ENCODE measurements around the gene PARVA. TPM values are rescaled to one million over a fixed set of nuclear protein-coding genes. Genes with fewer than 3 reads are reported as not detected.
"Not testable (repeated sequence)": the region's sequence is repeated elsewhere in the genome, so short reads cannot be mapped to it uniquely, and the experiment has no call there.

The PARVA gene
- total RNA-seq, 1 experiment from 2014 or later = 37.1 TPM

DNA sequence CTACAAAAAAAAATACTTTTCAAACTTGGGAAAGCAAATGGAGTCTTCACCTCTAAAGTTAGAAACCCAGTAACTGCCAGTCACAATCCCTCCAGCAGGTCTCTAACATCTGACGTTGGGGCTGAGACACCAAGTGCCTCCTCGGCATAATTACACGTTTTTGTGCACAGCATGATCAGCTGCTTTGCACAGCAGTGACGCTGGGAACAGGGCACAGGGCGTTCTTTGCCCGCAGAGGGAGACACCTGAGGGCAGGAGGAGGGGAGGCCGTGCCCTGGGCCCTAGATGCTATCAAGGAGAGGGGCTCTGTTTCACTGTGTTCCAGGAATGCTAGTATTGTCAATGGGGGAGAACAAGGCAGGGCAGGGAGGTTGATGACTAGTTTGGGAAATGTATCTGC lies 120.1 kb downstream of the PARVA start:
- DNase-seq (ENCODE audit: low spot score) = no peak

DNA sequence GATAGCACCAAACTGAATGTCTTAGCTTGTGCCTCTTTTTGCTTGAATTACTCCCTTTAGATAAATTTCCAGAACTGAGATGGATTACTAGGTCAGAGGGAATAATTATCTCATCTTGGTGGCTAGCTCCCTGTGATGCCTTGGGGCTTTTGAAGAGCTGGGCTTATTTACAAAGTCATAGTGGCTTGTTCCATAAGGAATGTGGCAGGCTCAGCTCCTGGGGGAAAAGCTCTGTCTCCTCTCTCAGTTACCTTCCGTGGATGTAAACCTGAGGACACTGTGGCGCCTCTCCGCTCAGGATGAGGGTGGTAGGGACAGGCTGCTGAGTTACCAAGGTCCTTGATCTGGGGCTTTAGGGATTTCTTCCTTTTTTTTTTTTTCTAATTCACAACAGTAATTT lies 121.7 kb downstream of the PARVA start:
- no peak for DNase-seq (ENCODE audit: low spot score)

DNA sequence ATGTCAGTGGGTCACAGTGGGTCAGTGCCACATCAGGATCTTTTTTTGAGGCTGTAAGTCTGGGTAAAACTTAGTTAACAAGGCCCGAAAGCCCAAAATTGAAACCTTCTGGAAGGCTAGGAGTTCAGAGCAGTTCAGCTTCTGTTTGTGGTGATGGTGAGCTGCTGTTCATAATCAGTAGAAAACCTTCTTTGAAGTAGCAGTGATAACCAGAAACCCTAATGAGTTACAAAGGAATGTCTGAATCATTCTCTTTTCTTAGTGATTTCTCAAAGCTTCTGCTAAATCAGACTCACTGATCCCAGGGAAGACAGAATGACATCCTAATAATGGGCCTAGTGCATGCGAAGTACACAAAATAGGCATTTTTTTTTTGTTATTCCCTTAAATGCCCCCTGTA lies 124.7 kb downstream of the PARVA start:
- no peak for DNase-seq (ENCODE audit: low spot score)

DNA sequence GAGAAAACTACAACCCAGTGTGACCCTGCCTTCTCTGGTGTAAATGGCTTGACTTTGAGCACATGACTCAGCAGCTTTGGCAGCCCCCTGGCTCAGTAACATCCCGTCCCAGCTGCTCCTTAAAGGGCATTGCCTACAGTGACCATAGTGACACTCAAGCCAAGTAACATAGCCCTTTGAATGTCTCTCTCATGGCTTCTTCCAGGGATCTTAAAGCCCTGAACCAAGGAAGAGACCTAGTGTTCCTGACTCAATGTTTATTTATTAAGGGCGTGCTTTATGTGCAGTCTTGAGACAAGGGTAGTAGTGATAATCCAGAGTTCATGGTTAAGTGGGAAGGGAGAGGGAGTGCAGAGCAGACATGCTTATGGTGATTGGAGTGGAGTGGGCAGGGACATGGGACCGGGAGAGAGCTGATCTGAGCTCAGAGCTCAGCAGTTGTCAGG lies 125.7 kb downstream of the PARVA start:
- DNase-seq (ENCODE audit: low spot score) = no peak

DNA sequence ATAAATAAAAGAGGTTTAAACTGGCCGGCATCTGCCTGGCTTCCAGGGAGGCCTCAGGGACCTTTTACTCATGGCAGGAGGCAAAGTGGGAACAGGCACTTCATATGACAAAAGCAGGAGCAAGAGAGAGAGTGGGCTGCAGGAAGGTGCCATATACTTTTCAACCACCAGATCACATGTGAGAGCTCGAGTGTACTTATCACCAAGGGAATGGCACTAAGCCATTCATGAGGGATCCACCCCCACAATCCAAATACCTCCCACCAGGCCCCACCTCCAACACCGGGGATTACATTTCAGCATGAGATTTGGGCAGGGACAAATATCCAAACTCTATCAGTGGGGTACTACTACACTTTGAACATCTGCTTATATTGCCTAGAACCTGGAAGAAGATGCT lies 126.5 kb downstream of the PARVA start:
- DNase-seq (ENCODE audit: low spot score) = no peak

DNA sequence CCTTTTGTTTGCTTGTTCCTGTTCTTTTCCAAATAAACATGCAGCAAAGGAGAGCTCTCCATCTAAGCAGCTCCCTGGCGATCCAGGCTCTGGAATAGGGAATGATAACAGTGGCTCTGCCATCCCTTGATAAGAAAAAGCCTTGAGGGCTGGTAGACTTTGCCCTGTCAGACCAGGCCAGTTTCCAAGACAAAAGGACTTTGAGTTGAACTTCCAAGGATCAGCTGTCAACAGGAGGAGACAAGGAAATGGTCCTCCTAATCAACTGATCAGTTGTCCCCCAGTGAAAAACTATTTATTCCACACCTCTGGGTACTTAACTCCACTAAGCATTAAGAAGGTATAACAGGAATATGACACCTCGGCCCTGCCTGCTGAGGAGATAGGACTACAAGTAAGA lies 127.8 kb downstream of the PARVA start:
- no peak for DNase-seq (ENCODE audit: low spot score)

DNA sequence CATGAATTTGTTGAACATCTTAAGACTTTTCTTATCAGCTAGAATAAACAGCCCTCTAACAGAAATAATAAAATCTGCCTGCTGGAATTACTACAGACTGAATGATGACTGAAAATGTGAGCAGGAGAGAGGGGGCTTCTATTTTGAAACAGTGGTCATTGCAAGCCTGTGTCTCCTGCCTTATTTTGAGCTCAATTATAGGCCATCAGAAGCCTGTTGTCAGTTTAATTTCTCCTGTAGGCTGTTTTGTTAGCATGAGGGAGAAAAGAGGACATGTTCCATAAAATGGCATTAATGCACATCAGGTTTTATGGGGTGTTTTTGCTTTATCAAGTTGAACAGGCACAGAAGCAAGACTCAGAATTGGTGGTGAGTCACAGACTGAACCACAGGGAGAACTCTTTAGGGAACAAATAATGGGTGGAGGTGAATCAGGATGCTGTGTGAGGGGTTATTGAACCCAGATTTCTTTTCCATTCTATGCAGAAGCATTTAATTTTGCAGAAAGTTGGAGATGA lies 129.1 kb downstream of the PARVA start:
- DNase-seq (ENCODE audit: low spot score) = no peak

DNA sequence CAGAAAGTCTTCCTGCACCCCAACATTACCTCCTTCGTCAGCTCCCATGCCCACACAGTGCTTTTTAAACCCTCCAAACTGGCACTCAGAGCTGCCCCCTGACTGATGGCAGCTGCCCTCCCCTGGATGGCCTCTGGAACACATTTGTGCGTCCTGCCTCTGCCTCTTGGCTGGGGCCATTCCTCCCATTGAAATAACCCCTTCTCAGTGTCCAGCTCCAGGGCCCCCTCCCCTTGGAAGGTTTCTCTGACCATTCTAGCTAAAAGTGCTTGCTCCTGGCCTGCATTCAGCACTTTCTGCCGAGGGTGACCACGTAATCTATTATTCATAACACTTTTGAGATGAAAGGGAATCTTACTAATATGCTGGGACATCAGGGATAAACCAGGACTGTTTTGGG lies 130.0 kb downstream of the PARVA start:
- no peak for DNase-seq (ENCODE audit: low spot score)

DNA sequence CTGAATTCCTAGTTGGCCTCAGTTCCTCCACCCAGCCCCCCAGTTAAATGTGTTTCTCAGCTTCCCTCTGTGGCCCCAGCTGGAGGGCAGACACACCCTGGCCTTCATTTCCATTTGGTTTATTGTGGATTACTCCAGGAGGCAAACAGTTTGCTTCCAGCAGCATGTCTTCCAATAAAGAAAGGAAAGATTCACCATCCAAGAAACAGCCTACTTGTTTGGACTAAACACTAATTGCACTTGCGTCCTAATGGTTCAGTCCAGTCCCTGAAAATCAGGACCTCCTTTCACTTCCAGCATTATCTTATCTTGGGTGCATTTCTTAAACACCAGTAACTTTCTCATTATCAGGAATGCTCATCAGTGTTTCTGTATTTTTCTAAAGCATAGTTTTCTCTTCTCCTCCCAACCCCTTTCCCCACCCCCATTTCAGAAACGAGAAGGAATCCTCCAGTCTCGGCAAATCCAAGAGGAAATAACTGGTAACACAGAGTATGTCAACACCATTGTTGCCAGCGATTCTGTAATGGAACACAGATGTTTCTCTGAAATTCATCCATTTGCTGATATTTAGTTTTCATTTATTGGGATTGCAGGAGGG lies 130.9 kb downstream of the PARVA start:
- no peak for DNase-seq (ENCODE audit: low spot score)

DNA sequence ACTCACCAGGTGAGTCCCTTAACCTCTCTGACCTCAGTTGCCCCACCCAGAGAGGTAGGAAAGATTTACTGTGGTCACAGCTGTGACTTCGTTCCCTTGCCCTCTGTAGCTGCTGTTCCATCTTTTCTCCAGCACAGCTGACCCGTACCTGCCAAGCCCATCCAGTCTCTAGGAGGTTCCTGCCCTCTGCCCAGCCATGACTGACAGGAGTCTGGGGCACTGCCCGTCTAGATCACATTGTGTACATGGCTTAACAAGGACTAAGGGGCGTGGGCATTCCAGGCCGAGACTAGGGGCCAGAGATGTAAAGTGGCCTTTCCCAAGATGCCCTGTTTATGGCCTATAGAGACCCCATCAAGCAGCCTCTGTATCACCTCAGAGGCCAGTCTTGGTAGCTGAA lies 132.0 kb downstream of the PARVA start:
- no peak for DNase-seq (ENCODE audit: low spot score)

DNA sequence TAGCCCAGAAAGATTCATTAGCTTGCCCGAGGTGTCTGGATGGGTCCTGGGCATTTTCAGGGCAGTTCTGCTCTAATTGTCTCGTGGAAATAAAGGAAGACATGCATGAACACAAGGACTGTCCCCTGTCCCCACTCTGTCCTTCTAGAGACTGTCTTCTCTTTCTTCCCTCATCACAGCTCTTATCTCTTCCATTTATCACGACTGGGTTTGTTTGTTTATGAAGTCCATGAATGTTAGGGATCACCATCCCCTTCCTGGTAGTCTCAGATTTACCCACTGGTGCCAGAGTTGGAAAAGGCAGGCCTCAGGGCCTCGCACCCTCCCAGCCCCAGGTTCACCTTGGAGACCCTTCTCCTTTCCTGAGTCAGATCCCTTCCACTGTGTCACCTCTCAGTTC lies 134.8 kb downstream of the PARVA start:
- DNase-seq (ENCODE audit: low spot score) = no peak

DNA sequence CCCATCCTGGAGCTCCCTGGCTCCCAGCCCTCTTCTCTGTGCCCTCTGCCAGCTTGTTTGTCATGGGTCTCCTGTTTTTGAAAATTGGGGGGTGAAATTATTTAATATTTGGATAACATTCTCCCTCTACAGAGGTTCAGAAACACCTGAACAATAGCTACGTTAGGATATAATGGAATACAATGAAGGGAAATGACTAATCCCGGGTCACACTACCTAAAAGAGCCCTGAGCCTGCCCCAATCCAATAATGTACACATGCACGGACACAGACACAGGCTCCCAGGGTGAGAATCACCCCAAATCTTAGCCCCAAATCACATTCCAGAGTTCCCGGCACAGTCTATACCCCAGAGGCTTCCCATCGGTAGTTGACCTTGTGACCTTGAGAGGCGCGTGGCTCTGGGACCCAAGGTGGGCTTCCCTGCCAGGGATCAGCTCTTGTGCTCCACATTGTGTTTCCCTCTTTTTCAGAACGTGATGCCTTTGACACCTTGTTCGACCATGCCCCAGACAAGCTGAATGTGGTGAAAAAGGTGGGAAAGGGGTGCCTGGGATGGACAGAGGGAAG lies 135.5 kb downstream of the PARVA start:
- DNase-seq (ENCODE audit: low spot score) = no peak

DNA sequence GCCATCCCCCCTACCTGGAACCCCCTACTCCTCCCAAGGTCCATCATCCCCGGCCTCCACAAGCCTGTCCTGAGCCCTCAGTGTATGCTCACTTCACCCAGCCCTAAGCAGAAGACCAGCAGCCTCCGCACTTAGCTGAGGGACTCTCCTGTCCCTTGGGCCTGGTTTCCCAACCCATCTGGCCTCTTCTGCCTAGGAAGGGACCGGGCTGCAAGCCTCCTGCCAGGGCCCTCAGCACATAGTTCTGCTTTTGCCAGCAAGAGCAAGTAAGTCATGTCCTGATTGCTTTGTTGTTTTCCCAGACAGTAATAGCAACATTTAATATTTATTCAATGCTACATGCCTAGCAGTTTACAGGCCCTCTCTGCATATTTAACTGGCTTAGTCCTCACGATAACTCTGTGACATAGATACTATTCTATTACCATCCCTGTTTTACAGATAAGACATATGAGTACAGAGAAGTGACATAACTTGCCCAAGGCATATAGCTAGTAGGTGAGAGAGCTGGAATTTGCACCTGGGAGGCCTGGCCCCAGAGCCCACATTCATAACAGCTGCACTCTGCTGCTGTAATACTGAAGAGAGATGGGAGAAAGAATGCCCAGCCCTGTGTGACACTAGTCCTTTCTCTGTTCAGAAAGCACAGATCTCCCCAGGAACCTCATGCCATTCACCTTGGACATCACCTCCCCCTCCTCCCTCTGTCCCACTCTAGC lies 139.2 kb downstream of the PARVA start:
- DNase-seq (ENCODE audit: low spot score) = no peak

DNA sequence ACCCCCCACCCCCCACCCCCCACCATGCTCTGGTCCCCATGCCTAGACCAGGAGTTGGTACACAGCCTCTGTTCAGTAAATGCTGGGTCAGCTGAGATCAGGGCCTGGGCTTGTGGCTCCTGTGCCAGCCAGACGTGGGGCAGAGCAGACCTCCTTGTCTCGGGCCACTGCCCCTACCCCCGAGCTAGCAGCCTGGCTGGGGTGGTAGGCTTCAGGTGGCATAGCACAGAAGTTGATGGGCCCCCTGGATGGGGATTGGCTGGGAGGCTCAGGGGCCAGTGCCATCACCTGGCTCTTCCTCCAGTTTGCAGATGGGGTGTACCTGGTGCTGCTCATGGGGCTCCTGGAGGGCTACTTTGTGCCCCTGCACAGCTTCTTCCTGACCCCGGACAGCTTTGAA lies 139.9 kb downstream of the PARVA start:
- no peak for DNase-seq (ENCODE audit: low spot score)

DNA sequence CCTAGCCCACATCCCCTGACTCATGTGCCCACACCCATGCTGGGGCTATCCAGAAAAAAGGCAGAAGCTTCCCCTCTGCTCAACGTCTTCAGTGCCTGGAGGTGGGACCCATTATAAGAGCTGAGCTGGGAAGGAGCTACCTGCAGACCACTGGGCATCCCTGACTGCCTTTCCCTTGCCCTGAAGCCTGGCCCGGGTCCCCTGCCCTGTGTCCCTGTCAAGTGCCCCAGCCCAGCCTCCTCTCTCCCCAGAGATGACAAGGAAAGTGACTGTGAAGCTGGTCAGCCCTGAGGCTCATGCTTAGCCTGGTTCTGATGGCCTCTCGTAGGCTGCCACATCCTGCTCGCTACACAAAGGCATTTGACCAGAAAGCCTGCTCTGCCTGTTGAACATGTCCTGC lies 140.4 kb downstream of the PARVA start:
- no peak for DNase-seq (ENCODE audit: low spot score)

DNA sequence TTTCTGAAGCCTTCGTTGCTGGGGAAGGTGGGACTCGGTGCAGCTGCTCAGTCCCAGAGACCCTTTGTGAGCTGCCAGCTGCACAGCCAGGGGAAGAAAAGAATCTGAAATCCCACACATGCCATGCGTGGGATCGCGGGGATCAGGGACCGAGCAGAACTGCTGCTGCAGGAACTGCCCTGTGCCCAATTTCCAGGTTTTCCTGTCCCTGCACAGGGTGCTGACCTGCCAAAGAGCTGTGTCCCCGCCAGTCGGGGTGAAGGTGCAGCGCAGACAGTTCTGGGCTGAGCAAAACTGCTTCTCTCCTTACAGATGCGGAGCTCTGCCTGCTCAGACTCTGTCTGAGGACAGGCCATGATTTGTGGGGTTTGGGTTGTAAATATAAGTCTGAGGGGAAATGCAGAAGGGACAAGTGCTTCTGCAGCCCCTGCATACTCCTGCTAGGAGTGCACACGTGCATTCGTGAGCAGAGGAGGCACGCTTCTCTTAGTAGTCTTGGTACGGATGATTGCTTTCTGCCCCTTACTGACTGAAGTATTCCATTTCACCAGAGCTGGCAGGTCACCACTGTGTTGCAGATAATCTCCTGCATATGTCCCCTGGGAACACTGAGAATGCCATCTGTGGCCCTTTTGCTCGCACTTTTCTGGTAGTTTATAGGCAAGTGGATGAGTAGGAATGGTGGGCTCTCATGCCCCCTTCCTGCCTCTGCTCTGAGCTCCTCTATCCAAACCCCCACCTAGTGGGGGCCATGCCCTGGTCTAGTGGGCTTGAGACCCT lies 141.4 kb downstream of the PARVA start:
- no peak for DNase-seq (ENCODE audit: low spot score)

DNA sequence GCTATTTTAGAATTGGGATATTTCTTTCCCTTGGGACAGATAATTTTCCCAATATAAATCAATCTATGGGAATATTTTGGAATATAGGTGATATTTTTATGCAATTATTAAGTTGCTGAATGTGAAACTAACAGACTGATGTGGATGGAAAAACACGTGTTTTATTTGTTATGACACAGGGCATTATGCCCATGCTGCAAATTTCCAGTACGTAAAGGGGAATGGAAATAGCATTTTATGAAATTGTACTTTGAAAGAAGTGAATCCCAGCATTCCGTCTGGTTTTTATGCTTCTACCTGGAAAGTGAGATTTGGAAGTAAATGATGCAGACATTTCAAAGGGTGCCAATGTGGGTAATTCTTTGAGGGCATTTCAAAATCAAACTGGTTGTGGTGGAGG lies 142.7 kb downstream of the PARVA start:
- DNase-seq (ENCODE audit: low spot score) = no peak

DNA sequence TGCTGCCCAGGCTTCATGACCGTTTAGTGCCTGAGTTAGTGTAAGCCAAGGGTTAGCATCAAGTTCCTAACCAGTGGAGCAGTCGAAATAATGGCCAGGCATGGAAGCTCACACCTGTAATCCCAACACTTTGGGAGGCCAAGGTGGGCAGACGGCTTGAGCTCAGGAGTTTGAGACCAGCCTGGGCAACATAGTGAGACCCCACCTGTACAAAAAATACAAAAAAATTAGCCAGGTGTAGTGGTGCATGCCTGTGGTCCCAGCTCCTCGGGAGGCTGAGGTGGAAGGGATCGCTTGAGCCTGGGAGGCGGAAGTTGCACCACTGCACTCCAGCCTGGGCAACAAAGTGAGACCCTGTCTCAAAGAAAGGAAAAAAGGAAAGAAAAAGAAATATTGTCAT lies 143.2 kb downstream of the PARVA start:
- DNase-seq (ENCODE audit: low spot score) = not testable (repeated sequence)

DNA sequence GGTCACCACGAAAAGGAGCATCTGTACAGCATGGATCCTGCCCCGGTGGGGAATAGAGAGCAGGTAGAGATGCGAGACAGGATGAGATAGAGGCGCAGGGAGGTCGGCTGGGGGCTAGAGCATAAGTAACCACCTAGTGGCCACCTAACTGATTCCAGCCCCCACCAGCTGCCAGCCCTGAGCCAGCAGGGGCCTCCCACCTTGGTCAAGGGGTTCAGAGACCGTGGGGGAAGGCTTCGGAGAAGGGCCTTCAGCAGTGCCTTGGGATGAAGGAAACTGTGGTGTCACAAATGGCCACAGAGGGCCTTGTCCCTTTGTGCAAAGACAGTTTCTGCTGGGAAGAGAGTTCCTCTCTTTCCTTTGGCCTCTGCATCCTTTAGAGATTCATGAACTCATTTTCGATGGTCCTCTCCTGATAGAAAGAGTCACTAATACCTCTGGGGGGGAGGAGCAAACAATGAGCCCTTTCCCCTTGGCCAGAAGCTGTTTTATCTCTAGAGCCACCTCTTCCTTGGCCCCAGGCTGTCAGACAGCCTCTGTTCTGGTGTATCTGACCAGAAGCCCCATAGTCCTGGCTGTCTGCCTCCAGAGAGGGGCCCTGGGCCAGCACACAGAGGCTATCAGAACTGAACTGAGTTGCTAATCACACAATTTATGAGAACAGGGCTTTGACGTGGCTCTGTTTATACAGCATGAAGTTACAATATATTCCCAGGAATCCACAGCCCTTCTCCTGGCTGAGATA lies 146.0 kb downstream of the PARVA start:
- no peak for DNase-seq (ENCODE audit: low spot score)

DNA sequence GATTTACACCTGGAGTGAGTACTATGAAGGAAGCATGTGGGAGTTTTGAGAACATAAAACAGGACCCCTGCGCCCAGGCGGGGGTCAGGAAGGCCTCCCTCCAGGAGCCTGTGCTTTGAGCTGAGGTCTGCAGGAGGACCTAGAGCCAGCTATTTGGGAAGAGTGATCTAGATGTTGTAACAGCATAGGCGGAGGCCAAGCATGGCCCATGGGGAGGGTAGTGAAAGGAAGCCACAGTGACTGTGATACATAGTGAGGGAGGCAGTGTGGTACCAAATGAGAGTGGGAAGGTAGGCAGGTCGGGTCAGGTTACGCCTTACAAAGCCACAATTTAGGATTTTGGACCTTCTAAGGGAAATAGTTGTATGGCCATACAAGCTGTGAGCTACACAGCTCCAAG lies 147.5 kb downstream of the PARVA start:
- DNase-seq (ENCODE audit: low spot score) = no peak

DNA sequence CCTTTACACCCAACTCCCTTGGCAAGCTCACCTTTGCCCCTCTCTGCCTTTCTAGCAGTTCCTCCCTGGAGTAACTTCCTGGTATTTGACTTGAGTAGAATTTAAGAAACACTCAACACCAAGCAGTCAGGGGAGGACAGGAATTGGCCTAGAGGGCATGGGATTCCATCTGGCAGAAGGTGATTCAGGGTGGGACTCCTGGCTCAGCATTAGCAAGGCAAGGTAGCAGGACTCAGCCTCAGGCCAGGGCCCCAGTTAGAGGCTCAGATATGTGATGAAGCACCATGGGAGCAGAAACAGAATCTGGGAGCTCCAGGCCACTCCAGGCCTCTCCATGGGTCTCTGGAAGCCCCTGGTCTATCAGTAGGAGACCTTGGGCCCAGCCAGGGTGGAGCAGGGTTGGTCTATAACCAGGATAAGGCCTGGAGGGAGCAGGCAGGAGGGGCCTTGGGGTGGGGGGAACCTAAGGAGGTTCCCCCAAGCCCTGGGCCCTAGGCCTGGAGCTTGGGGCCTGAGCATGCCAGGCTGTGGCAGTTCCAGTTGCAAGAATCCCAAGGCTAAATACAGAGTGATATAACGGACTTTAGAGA lies 148.2 kb downstream of the PARVA start:
- no peak for DNase-seq (ENCODE audit: low spot score)
